ENCODE measurements around the gene ITPR1. TPM values are rescaled to one million over a fixed set of nuclear protein-coding genes. Genes with fewer than 3 reads are reported as not detected.

ITPR1 gene
- total and polyA plus RNA-seq, 10 of the 15 experiments (the other 5 are each of a cell fraction or from before 2014, with no cell fraction given) = 12.2 to 239 (median 28.4) TPM

GRCh38 chr3:4776399-4776979 lies 283.3 kb downstream of the ITPR1 start:
- no peak overlapping the region for H2AFZ ChIP-seq (ENCODE audit: control insufficient read depth, low read depth, low read length)
- no peaks in the 10 kb centered on the region for H3K79me2 ChIP-seq (ENCODE audit: control insufficient read depth, insufficient read depth, low read length)
- 1% methylated on average over 4 of the region's 4 CpGs for WGBS (ENCODE audit: insufficient coverage, insufficient replicate concordance, low lambda C conversion rate, missing lambda C conversion rate)
- peak overlapping the region; percentile 99 for H3K27ac ChIP-seq (ENCODE audit: control insufficient read depth, insufficient read depth)
- SMC1A ChIA-PET (ENCODE audit: uncharacterized antibody, unreplicated experiment) = interaction anchor here (0.8 to 19.5 kb wide), 27 partner anchors 10 to 275 kb away, joined by 3 to 618 read pairs (median 5); no protein-coding TSS in a partner anchor
- no peaks in the 10 kb centered on the region for H3K9me3 ChIP-seq (replicated peaks; ENCODE audit: control insufficient read depth, insufficient read depth, low read length)
- in situ Hi-C loops (cut with MboI) (no loop called here), intact Hi-C loops (cut with micrococcal nuclease; ENCODE audit: unreplicated experiment) (loop anchor here (2.0 kb wide), 3 partner anchors 54 to 112 kb away; no protein-coding TSS in a partner anchor)
- peak; percentile 75 for DNase-seq (ENCODE audit: low read depth, low spot score)
- ATAC-seq = peak; percentile 62
- CTCF ChIA-PET = interaction anchor here (1.1 to 7.4 kb wide), 9 partner anchors 10 to 204 kb away, joined by 3 to 95 read pairs (median 6); no protein-coding TSS in a partner anchor
- no peak overlapping the region for H3K4me3 ChIP-seq
- no peak for FAIRE-seq
- H3K36me3 ChIP-seq (ENCODE audit: control insufficient read depth in 2 of 2, insufficient read depth in 2 of 2, low read length in 1 of 2) = peaks cover 4 to 21% of the 10 kb centered on the region in 2 experiments; a peak in 3 of 4 replicates
- peak overlapping the region; percentile 72 for H3K9ac ChIP-seq (ENCODE audit: control insufficient read depth, insufficient read depth, low read length)
- peaks cover 32% of the 10 kb centered on the region for H3K4me1 ChIP-seq (ENCODE audit: control insufficient read depth, insufficient read depth, low read length)
- BruUV-seq (replicated peaks) = TSS peak; percentile 100
- RAD21 ChIA-PET (ENCODE audit: unreplicated experiment) = interaction anchor here (0.6 to 12.2 kb wide), 23 partner anchors 19 to 419 kb away, joined by 3 to 377 read pairs (median 7); partner anchors contain the start of gene BHLHE40
- POLR2A ChIA-PET = interaction anchor here (0.6 to 18.6 kb wide), 13 partner anchors 9 to 276 kb away, joined by 3 to 414 read pairs (median 3); no protein-coding TSS in a partner anchor
- H4K20me1 ChIP-seq (ENCODE audit: control insufficient read depth, insufficient read depth) = no peaks in the 10 kb centered on the region
- no peaks in the 10 kb centered on the region for H3K27me3 ChIP-seq (replicated peaks in 1 of 2; ENCODE audit: control insufficient read depth in 2 of 2, insufficient read depth in 2 of 2, low read length in 1 of 2)
- H3K4me2 ChIP-seq (ENCODE audit: control insufficient read depth, insufficient read depth) = no peak overlapping the region; the same call in none of the 2 replicates
- TF ChIP-seq ZBED1 (IDR thresholded peaks at IDR 0.05; ENCODE audit: borderline replicate concordance) (no peak), SMC3 (IDR thresholded peaks at IDR 0.05; ENCODE audit: borderline replicate concordance, low read length) (peak; percentile 27; the same call in 1 of the 2 replicates), ZNF592 (IDR thresholded peaks at IDR 0.05) (peak; percentile 80; the same call in 1 of the 2 replicates), LARP7 (IDR thresholded peaks at IDR 0.05) (0 out of 2 replicates have a peak, but pooled peaks have one; percentile 12), RUNX3 (IDR thresholded peaks at IDR 0.05; ENCODE audit: low read length) (no peak), CREM (IDR thresholded peaks at IDR 0.05; ENCODE audit: low read depth) (no peak), MEF2A (IDR thresholded peaks at IDR 0.05; ENCODE audit: insufficient read depth, low read depth, low read length) (0 out of 2 replicates have a peak, but pooled peaks have one; percentile 42), RAD21 (IDR thresholded peaks at IDR 0.05; ENCODE audit: insufficient read depth, low read depth, low read length) (0 out of 2 replicates have a peak, but pooled peaks have one; percentile 3), ZNF384 (IDR thresholded peaks at IDR 0.05; ENCODE audit: borderline replicate concordance, low read depth, low read length) (no peak), SUPT20H (IDR thresholded peaks at IDR 0.05; ENCODE audit: borderline replicate concordance, control insufficient read depth, low read depth, low read length) (no peak), TAF1 (IDR thresholded peaks at IDR 0.05; ENCODE audit: borderline replicate concordance, low read depth, low read length) (peak; percentile 13; the same call in 1 of the 2 replicates), SRF (IDR thresholded peaks at IDR 0.05; ENCODE audit: low read depth in 2 of 2, low read length in 2 of 2) (0 out of 4 replicates have a peak, but pooled peaks of 1 of the 2 experiments have one; percentile 17), BCL11A (IDR thresholded peaks at IDR 0.05; ENCODE audit: low read depth, low read length) (0 out of 2 replicates have a peak, but pooled peaks have one; percentile 1), POLR2AphosphoS5 (IDR thresholded peaks at IDR 0.05; ENCODE audit: low read length) (peak; percentile 13), MLLT1 (IDR thresholded peaks at IDR 0.05) (peak; percentile 47; the same call in 1 of the 2 replicates)

All from GM12878 (cell line).